CD1c-positive myeloid dendritic cell (primary cell): ENCODE measurements around the gene CDX1.
A peak's percentile ranks its signal among the peaks of the same experiment; 100 is the strongest.

ENCODE experiments used
- DNase-seq: peaks from one replicate; pipeline ENCODE4 v3.0.0-alpha.2; 2016; ENCODE audit errors: extremely low spot score

Gene CDX1

DNA sequence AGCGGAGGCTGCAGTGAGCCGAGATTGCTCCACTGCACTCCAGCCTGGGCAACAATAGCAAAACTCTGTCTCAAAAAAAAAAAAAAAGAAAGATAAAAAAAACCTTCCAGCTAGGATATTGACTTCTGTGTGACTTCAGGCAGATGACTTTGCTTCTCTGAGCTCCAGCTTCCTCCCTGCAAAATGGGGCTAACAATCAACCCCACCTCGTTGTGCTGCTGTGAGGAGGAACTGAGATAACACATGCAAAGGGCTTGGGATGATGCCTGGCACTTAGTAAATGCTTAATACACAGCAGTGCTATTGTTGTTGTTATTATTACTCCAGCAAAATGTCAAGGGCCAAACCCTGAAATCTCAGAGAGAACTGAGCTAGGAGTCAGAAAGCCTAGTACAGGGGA, 3.5 kb upstream of the CDX1 start:
- DNase-seq: peak; percentile 33

DNA sequence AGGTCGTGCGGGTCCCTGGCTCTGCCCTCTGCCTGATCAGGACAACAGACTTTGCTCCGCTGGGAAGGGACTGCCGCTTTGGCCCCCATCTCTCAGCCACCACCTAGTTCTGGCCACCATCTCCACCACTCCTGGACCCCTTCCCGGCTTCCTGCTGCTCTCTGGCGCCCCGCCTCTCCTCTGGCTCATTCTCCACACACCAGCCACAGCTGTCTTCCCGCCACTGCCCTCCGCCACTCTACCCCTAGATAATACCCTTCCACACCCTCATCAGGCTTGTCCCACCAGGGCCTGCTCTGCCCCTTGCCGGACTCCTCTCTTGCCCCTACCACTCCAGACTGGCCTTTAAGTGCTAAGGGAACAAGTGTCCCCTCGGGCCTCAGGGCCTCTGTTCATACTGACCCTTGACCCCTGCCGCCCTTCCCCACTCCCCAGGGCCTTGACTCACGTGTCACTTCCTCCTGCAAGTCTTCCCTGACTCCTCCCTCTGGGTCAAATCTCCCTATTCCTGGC, 3.0 kb upstream of the CDX1 start:
- peak; percentile 24 for DNase-seq

DNA sequence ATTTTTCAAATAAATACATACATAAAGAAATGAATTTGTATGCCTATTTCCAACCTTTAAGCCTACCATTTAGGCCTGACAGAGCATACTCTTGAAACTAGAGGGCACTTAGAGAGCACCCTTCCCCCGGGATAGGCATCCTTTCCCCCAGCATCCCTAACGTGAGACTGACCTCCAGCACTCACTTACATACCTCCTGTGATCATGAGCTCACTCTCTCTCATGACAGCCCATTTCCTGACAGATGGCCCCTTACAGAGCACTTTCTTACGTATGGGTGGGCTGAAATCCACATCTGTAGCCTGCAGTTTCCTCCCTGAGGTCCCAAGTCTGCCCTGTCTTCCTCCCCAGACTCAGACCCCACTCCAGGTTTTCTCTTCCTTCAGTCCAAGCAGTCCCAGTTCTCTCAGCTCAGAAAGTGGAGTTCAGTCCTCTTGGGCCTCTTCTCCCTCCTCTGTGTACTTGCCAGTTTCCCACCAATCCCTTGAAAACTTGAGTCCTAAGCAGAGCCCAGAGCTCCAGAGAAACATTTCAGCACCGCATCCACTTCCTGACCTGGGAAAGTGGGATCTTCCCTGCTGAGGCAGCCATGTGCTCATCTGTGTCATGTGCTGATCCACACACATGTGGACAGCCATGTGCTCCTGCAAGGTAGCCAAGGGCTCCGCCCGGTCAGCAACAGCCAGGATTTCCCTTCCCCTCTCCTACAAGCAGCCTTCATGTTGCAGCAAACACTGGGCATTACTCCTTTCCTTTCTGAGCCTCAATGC, 2.2 kb upstream of the CDX1 start:
- no peak for DNase-seq

DNA sequence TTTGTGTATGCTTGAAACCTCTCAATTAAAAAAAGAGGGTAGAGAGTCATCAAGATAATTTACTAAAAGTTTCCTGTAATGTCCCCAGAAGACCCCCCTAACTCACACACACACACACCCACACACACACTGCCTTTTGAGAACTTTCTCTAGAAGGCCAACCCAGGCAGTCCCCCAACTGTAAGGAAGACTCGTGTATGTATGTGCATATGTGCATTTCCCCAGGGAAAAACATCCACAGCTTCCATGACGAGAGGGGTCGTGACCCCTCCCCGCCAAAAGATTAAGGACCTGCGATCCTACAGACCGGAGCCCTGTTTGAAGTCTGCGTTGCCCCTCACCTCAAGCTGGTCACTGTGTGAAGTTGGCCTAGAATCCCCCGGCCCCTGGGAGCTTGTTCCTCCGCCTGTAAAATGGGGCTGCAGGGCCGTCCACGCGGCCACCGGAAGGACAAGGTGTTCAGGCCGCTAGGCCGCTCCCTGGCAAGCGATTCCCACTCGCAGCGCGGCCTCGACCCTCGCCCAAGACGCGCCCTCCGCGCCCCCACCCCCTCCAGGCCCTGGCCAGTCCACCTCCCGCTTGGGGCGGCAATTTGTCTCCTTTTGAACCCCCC, 435 bp upstream of the CDX1 start:
- no peak for DNase-seq

DNA sequence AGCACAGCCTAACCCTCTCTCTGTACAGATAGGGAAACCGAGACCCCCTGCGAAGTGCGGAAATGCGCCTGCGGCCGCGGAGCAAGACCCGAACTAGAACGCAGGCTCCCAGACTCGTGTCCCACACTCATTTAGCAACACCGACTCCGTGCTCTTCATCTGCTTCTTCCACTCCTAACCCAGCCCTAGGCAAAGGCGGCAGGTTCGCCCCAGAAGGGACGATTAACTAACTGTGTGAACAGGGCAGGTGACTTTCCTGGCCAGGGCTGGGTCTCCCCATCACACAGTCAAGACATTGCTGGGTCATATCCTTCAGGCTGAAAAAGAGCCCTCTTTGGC, 903 bp downstream of the CDX1 start:
- DNase-seq: no peak

DNA sequence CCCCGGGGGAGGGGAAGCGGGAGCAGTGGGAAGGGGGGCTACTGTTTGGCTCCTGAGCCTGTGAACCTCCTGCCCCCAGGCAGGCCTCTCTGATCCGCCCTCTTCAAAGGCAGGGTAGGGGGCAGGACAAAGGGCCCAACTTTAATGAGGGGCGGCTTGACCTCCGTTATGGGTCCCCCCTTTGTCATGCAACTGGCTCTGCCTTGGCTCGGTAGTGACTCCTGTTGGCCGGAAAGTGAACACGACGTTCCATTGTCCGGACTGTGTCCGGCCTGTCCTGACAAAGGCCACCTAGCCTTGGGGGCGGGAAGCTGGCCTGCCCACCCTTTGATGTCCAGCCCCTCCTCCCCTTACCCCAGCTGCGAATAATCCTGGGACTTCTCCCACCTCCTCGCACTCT, 1.3 kb downstream of the CDX1 start:
- DNase-seq: no peak

DNA sequence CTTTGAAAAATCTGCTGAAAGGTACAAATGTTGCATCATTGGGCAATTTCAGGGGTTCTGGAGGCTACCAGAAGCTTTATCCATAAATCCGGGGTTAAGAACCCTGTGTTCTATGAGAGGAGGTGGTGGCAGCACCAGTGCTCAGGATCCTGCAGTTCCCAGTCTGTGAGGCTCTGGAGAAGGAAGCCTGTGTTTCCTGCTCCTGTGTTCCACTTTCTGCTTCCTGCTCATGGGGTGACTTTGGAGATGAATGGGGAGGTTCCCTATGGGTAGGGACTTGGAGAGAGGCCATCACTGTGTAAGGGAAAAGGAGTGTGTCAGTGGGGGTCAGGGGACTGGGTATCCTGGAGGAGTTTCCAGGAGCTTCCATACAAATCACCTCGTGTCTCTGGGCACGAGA, 2.3 kb downstream of the CDX1 start:
- no peak for DNase-seq

DNA sequence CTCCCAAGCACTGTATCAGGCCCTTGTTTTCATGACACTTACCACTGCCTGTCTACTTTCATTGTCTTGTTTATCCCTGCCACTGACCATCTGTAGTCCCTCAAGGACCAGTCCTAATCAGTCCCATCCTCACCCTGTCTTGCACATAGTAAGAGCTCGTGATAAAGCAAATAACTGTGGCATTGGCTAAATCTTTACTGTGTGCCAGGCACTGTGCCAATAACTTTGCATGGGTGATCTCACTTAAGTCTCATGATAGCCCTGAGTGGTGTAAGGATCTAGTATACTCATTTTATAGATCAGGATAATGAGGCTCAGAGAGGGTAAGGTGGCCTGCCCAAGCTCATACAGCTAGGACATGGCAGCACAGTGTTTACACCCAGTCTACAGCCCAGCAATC, 5.6 kb downstream of the CDX1 start:
- no peak for DNase-seq

DNA sequence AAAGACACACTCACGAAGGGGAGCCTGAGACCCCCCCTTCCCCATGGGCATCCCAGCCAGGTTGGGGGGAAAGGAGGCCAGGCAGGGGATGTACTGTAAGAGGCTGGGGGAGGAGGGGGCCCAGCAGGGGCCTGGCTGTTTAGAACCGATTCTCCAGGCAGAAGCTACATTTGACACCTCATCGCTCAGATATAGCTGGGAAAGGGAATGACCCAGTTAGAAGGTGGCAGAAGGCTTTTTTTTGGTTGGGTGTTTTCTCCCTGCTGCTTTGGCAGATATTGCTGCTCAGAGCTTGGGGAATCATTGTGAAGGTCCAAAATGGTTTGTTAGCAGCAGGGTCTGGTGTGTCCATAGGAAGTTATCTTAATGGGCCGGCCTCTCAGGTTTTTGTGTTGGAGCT, 6.0 kb downstream of the CDX1 start:
- DNase-seq: no peak

DNA sequence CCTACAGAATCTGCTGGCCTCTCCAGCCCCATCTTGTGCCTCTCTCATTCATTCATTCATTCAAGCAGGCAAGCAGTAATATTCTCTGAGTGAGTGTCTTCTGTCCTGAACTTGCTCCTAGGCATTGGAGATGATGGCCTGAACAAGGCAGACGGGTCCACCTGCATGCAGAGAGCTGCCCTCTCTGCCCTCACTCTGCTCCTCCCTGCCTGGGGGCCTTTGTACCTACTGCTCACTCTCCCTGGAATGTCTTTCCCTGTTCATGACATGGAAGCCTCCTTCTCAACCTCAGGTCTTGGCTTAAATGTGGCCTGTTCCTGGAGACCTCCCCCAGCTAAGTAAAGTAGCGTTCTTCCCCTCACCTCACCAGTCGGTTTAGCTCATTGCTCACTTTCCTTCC, 6.6 kb downstream of the CDX1 start:
- no peak for DNase-seq

DNA sequence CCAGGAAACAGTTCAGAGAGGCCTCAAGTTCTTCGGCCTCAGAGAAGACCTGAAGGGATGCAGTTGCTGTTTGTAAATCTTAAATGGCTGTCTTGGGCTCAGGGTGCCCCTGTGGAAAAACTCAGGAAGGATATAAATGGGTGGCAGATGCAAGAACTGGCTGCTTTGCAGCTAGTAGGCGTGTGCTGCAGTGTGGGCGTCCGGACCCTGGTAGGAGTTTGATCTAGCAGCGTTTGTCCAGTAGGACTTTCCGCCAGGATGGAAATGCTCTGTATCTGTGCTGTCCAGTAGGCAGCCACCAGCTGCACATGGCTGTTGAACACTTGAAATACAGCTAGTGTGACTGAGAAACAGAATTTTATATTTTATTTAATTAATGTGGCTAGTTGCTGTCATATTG, 7.7 kb downstream of the CDX1 start:
- no peak for DNase-seq

DNA sequence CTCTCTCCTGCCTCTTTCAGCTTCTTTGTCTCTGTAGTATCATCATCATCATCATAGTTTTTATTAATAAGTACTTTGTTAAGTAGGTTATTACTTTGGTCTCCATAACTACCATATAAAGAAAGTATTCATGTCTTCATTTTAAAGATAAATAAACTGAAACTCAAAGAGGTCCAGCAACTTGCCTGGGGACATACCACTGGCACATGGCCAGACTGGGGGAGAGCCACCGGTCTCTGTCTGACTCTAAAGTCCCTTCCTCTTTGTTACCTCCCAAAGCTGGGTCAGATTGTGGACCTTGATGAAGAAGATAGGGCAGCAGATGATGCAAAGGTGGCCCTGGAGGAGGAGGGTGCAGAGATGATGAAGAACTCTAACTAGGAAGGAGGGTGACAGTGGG, 8.5 kb downstream of the CDX1 start:
- no peak for DNase-seq

DNA sequence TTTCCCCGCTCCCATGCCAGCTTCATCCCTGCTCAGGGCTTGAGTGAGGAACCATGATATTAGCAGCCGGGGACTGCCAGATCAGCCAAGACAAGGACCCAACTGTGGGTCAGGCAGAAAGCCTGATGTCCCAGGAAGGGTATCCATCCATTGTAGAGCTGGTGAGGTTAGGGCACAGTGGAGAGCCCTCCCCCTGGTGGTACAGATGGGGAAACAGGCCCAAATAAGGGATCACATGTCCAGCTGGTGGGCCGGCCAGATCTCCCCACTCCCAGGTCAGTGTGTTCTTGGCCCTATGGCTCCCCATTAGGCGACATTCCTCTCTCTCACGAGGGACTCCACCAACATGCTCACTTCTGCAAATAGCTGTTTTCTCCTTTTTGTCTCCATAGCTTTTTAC, 9.0 kb downstream of the CDX1 start:
- DNase-seq: peak; percentile 28

DNA sequence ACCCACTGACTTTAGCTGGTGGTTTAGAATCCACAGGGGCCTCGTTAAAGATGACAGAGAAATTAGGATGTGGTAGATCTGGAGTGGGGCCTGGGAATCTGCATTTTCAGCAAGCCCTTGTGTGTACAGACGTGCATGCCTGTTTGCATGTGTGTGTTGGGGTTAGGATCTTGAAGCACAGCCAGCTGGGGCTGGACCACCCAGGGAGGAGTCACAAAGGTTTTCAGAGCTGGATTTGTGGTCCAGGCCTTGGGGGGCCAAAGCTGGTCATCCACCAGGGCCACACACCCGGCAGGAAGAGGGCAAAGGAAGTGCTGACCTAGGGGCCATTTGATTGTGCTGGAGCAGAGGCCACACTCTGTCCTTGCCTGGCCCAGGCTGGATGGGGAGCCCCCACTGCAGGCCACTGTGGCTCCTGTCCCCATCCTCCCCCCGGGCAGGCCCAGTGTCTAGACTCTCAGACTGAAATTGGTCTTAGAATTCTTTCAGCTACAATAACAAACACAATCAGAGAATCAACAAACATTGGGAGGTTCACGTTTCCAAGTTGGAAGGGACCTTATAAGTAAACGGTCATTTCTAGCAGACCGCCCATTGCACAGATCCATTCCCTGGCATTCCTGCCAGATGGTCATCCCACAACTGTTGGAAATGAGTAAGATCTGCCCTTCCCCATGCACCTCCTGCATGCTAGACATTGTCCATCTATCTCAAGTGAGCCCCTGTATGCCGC, 10.3 kb downstream of the CDX1 start:
- no peak for DNase-seq

DNA sequence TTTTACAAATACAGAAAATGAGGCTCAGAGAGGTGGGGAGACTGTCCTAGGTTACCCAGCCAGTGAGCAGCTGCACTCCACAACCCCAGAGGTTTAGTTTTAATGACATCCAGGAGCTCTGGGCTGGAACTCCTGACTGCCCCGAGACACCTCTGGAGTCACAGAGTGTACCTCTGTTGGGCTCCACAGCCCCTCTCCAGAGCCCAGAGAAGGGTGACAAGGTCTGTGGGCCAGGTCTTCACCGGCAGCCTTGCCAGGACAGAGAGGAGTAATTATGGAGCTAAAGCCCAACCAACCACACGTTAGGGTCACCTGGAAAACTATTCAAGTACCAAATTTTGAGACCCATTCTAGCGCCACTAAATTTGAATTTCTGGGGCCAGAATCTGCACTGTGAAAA, 11.1 kb downstream of the CDX1 start:
- DNase-seq: no peak

DNA sequence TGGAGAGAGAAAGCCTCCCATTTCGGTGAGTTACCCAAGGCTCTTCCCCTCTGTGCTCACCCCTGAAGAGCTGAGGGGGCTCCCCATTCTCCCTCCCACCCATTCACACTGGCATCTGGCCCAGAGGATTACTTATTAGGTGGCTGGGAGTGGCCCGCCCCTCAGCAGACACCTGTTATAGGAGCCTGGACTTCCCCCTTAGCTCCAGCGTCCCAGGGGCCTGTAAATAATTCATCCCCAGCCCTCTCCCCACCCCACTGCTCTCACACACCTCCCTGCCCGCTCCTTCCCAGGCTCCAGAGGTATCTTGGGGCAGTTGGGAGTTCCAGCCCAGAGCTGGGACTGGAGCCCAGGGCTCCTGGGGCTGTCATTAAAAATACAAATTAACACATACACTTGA, 11.7 kb downstream of the CDX1 start:
- no peak for DNase-seq

DNA sequence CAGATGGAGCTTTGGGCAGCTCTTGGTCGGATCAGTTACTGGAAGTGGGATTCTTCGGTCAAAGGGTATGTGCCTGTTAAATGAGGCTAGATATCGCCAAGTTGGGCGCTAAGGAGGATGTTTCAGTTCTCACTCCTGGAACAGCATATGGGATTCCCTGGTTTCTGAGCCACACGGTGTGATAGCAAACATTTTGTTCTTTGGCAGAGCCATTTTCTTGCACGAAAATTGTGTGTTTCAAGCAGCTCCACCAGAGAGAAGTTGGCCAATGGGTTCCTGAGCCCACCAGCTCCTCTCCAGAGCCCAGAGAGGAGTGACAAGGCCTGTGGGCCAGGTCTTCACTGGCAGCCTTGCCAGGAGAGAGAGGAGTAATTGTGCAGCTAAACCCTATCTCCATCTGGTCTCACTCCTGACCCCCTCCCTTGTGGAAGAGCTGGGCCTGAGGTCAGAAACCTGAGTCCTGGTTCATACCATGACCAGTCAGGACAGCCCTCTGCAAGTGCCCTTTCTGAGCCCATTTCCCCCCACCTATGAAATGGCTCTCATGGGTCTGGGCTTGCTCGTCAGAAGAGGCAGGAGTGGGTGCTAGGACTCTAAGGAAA, 12.5 kb downstream of the CDX1 start:
- no peak for DNase-seq

DNA sequence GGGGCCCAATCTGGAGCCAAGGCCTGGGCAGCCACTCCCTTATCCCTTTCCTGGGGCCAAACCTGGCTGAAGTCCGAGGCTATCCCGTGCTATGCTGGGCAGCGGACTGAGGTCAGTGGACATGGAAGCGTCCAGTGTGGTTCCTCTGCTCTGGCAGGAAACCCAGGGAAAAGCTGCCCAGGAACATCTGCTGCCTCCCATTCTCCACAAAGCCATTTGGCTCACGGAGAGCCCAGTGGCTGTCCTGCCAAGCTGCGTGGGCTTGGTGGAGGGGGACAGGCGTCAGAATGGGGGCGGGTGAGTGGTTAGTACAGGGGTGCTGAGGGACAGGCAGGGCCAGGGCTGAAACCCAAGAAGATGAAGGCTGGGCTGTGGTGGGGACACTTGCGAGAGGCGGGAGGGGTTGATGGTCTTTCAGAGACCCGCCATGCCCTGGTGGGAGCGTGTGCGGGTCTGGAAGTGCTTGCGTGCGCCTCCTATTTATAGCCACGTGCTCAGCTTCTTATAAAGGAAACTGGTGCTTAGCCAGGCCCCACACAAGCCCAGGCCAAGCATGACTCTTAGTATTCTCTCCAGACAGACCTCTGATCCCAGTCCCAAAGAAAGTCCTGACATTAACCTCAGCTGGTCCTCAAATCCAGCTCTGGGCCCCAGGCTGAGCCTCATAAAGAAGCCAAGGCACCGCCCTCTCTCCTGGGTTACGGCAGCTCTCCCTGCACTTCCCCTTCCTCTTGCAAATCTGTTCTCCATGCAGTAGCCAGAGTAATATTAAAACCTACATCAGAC, 13.9 kb downstream of the CDX1 start:
- DNase-seq: peak; percentile 35

DNA sequence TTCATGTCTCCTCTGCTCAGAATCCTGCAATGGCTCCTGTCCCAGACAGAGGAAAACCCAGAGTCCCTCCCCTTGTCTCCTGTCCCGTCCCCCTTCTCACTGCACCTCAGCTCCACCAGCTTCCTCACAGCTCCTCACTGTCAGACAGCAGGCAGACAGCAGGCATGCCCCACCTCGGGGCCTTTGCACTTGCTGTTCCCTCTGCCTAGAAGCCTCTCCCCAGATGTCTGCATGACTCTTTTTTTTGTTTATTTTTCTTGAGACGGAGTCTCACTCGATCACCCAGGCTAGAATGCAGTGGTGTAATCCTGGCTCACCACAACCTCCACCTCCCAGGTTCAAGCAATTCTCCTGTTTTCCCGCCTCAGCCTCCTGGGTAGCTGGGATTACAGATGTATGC, 14.4 kb downstream of the CDX1 start:
- no peak for DNase-seq

DNA sequence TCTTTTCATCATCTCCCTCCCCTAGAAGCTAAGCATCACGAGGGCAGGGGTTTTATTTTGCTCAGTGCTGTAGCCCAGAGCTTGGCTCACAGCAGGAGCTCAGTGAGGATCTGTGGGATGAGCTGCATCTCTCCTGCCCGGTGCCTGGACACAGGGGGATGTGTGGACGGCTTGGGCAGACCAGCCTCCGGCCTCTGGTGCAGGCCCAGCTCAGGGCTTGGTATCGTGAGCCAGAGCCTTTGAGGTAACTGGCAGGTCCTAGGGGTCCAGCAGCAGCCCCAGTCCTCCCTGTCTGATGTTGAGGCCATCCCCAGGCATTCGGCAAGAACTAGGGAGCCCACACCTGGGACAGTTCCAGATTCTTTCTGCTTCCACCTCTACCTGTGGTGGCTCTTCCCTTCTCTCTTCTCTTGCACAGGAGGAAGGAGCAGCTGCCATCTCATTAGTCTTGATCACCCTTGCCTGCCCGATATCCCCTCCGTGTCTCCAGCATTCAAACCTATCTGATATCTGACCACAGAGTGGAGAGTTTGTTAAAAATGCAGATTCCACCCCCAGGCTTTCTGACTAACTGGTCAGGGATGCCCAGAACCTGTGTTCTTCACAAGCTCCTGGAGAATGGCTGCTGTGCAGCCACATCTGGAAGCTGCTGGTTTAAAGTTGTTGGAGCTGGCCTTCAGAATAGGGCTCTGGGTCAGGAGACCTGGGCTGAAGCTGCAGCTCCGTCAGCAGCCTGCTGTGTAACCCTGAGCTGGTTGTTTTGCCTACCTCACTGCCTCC, 15.4 kb downstream of the CDX1 start:
- no peak for DNase-seq

DNA sequence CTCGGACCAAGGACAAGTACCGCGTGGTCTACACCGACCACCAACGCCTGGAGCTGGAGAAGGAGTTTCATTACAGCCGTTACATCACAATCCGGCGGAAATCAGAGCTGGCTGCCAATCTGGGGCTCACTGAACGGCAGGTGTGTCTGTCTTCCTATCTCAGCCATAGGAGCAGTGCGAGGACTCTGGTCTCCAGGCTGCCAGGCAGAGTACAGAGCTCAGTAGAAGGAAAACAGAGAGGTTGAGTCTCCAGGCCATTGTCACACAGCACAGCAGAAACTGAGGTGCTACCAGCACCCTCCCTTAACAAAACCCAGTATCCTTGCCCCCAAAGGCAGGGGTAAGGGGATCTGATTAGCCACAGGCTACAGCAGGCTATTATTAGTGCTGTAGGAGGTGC, 16.2 kb downstream of the CDX1 start:
- no peak for DNase-seq
